ENCODE results near the gene EHBP1L1. TPM values are rescaled to one million over a fixed set of nuclear protein-coding genes. Genes with fewer than 3 reads are reported as not detected.
A peak's percentile ranks its signal among the peaks of the same experiment; 100 is the strongest.

Gene EHBP1L1
- total RNA-seq, 1 donor from 2014 or later, result 42.6 TPM

DNA sequence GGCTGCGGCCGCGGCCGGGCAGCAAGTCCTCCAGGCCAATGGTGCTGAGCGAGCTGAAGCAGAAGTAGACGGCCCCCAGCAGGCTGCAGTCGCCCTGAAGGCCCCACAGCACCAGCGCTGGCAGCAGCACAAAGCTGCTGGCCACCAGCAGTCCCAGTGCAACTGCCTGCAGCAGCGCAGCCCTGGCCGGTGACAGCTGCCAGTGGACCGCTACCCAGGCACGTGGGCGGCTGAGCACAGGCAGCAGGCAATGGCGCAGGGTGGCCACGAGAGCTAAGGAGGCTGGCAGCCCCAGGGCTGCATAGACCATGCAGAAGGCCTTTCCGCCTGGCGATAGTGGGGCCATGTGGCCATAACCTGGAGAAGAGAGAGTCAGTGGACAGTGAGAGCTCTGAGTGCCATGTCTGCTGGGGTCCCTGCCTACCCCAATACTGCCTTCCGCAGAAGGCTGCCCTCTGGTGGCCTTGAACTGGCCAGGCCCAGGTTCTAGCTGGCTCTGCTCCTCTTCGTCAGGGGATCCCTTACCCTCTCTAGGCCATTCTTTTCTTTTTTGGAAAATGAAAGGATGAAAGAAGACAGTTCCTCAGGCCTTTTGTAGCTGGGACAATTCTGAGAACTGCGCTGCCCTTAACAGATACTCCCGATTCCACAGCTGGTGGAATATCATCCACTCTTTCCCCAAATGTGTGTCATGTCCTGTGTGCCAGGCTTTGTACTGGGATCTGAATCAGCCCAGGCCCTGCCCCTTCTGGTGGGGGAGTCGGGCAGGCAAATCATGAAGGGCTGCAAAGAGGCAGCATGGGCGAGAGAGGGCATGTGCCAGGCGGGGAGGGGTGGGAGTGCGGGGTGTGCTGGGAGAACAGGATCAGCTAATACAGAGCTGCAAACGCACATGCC, 17.9 kb downstream of the EHBP1L1 start:
- DNase-seq (ENCODE audit: extremely low spot score, unreplicated experiment), result no peak
- H3K9me3 Mint-ChIP-seq (ENCODE audit: unreplicated experiment), result no peaks in the 10 kb centered on the region
- H3K27ac Mint-ChIP-seq (ENCODE audit: unreplicated experiment), result no peak overlapping the region
- peaks cover 7% of the 10 kb centered on the region for H3K36me3 Mint-ChIP-seq (ENCODE audit: unreplicated experiment)
- H3K4me1 Mint-ChIP-seq (ENCODE audit: unreplicated experiment), result peaks cover 16% of the 10 kb centered on the region
- no peak overlapping the region for H3K4me3 Mint-ChIP-seq (ENCODE audit: unreplicated experiment)
- TF ChIP-seq, protein P1, sequence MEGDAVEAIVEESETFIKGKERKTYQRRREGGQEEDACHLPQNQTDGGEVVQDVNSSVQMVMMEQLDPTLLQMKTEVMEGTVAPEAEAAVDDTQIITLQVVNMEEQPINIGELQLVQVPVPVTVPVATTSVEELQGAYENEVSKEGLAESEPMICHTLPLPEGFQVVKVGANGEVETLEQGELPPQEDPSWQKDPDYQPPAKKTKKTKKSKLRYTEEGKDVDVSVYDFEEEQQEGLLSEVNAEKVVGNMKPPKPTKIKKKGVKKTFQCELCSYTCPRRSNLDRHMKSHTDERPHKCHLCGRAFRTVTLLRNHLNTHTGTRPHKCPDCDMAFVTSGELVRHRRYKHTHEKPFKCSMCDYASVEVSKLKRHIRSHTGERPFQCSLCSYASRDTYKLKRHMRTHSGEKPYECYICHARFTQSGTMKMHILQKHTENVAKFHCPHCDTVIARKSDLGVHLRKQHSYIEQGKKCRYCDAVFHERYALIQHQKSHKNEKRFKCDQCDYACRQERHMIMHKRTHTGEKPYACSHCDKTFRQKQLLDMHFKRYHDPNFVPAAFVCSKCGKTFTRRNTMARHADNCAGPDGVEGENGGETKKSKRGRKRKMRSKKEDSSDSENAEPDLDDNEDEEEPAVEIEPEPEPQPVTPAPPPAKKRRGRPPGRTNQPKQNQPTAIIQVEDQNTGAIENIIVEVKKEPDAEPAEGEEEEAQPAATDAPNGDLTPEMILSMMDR (IDR thresholded peaks at IDR 0.05), result peak; percentile 73
- no peaks in the 10 kb centered on the region for H3K27me3 Mint-ChIP-seq (ENCODE audit: unreplicated experiment)

DNA sequence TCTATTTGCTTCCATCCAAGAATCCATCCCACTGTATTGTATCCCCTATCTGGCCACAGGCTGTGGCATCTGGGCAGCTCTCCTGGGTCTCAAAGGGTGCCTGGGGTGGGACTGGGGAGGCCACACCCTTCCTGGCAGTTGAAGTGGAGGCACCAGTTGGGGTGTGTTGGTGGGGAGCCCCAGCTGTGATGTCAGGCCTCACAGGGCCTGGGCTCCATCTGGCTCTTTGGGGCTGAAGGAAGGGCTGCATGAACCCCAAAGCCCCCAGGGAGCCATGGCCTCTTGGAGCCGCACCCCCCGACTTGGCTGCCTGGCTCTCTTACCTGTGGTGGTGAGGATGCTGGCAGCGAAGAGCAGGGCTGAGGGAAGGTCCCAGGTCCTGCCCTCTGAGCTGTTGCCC, 19.3 kb downstream of the EHBP1L1 start:
- TF ChIP-seq, protein P1 (IDR thresholded peaks at IDR 0.05), result no peak
- H3K4me1 Mint-ChIP-seq (ENCODE audit: unreplicated experiment), result peaks cover 13% of the 10 kb centered on the region
- H3K4me3 Mint-ChIP-seq (ENCODE audit: unreplicated experiment), result no peak overlapping the region
- no peak overlapping the region for H3K27ac Mint-ChIP-seq (ENCODE audit: unreplicated experiment)
- peaks cover 7% of the 10 kb centered on the region for H3K36me3 Mint-ChIP-seq (ENCODE audit: unreplicated experiment)
- no peaks in the 10 kb centered on the region for H3K27me3 Mint-ChIP-seq (ENCODE audit: unreplicated experiment)
- DNase-seq (ENCODE audit: extremely low spot score, unreplicated experiment), result no peak
- no peaks in the 10 kb centered on the region for H3K9me3 Mint-ChIP-seq (ENCODE audit: unreplicated experiment)

DNA sequence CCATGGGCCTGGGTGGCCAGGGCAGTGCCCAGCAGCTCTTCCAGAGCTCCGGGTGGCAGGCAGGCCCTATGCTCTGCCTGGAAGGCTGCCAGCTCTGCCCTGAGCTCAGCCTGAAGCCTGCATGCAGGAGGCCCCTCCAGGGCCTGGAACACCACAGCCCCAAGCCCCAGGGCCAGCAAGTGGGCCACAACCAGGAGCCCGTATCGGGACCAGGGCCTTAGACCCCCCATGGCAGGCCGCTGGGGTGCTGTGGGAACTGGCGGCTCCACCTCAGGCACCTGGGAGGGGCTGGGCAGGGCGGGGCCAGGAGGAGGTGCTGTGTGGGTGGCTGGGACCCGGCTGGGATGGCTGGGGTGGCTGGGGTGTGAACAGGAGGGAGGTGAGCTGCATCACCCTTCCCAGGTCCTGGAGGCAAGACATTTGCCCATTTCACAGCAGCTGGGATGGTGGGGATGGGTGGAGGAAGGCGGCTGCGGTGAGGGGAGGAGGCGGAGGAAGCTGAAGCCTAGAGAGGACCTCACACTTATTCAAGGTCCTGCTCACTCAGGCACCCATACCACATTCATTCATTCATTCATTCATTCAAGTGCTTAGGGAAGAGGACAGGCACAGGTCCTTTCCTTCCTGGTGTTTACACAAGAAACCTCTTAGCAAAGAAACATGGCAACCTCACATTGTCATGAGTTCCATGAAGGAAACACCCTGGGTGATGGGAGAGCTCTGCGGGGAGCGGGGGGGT, 19.9 kb downstream of the EHBP1L1 start, which contains the start of gene KCNK7:
Gene KCNK7 (minus strand): TSS at position 258 of the 739 bp plus-strand sequence. CDS start 28 bp downstream, at position 230.
- DNase-seq (ENCODE audit: extremely low spot score, unreplicated experiment), result no peak
- Mint-ChIP-seq H3K9me3 (ENCODE audit: unreplicated experiment) (no peaks in the 10 kb centered on the region), H3K27me3 (ENCODE audit: unreplicated experiment) (no peaks in the 10 kb centered on the region), H3K4me3 (ENCODE audit: unreplicated experiment) (no peak within 1 kb of the TSS), H3K4me1 (ENCODE audit: unreplicated experiment) (peaks cover 9% of the 10 kb centered on the region), H3K36me3 (ENCODE audit: unreplicated experiment) (peaks cover 3% of the 10 kb centered on the region), H3K27ac (ENCODE audit: unreplicated experiment) (no peak within 1 kb of the TSS)
- TF ChIP-seq, protein P1 (IDR thresholded peaks at IDR 0.05), result no peak

DNA sequence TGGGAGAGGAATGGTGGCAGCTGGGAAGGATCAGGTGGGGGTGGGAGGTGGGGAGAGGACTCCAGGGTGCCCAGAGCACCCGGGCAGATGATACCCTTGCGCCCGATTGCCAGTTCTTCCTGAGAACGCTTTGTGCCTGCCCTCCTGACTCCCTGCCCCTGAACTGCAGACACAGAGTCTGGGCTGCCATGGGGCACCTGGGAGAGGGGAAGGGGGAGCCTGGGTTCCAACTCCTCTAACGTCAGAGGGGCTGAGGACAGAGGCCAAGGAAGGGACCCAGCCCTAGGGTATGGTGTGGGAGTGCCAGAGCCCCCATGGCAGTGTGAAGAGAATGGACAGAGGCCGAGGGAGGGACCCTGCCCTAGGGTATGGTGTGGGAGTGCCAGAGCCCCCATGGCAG, 20.7 kb downstream of the EHBP1L1 start:
- peaks cover 7% of the 10 kb centered on the region for H3K4me1 Mint-ChIP-seq (ENCODE audit: unreplicated experiment)
- H3K4me3 Mint-ChIP-seq (ENCODE audit: unreplicated experiment), result no peak overlapping the region
- peaks cover 3% of the 10 kb centered on the region for H3K36me3 Mint-ChIP-seq (ENCODE audit: unreplicated experiment)

More for the DNA sequence above, 20.7 kb downstream of the EHBP1L1 start:
- DNase-seq (ENCODE audit: extremely low spot score, unreplicated experiment), result no peak
- Mint-ChIP-seq H3K27ac (ENCODE audit: unreplicated experiment) (no peak overlapping the region), H3K27me3 (ENCODE audit: unreplicated experiment) (no peaks in the 10 kb centered on the region), H3K9me3 (ENCODE audit: unreplicated experiment) (no peaks in the 10 kb centered on the region)
- TF ChIP-seq, protein P1 (IDR thresholded peaks at IDR 0.05), result no peak

All from osteocyte (in vitro differentiated cells).